ENCODE measurements around the gene RGS9. TPM values are rescaled to one million over a fixed set of nuclear protein-coding genes. Genes with fewer than 3 reads are reported as not detected.

Gene RGS9
- total and polyA plus RNA-seq, 2 donors (not counting 1 experiment from before 2014, with no cell fraction given), result 1.6 to 1.7 TPM

GRCh38 chr17:65097110-65097509 lies 40.1 kb upstream of the RGS9 start:
- Histone ChIP-seq H3K79me2 (ENCODE audit: control insufficient read depth, insufficient read depth, low read length) (no peaks in the 10 kb centered on the region), H3K4me1 (ENCODE audit: control insufficient read depth, extremely low read depth, insufficient read depth, low read length) (peaks cover 4% of the 10 kb centered on the region), H3K9me3 (ENCODE audit: control insufficient read depth, insufficient read depth, low read depth, low read length) (no peaks in the 10 kb centered on the region), H3K27me3 (ENCODE audit: control insufficient read depth, insufficient read depth, low read length) (no peaks in the 10 kb centered on the region), H4K20me1 (ENCODE audit: control insufficient read depth, extremely low read depth, insufficient read depth, low read length) (no peaks in the 10 kb centered on the region), H2AFZ (ENCODE audit: low read length) (no peak overlapping the region), H3K4me2 (ENCODE audit: extremely low read depth, insufficient read depth, low read length) (no peak overlapping the region), H3K36me3 (ENCODE audit: control insufficient read depth, insufficient read depth, low read length) (no peaks in the 10 kb centered on the region), H3K9ac (ENCODE audit: insufficient read depth, low read length) (no peak overlapping the region), H3K4me3 (replicated peaks in 1 of 4; ENCODE audit: control extremely low read depth in 1 of 4, insufficient read depth in 1 of 4, low read depth in 3 of 4, low read length in 4 of 4) (no peak overlapping the region), H3K27ac (ENCODE audit: insufficient read depth, low read length) (no peak overlapping the region)
- DNase-seq (ENCODE audit: low read depth in 2 of 2), result no peak
- TF ChIP-seq EZH2 (IDR thresholded peaks at IDR 0.05; ENCODE audit: low read length, missing control alignments), result no peak
- TF ChIP-seq, protein P1, sequence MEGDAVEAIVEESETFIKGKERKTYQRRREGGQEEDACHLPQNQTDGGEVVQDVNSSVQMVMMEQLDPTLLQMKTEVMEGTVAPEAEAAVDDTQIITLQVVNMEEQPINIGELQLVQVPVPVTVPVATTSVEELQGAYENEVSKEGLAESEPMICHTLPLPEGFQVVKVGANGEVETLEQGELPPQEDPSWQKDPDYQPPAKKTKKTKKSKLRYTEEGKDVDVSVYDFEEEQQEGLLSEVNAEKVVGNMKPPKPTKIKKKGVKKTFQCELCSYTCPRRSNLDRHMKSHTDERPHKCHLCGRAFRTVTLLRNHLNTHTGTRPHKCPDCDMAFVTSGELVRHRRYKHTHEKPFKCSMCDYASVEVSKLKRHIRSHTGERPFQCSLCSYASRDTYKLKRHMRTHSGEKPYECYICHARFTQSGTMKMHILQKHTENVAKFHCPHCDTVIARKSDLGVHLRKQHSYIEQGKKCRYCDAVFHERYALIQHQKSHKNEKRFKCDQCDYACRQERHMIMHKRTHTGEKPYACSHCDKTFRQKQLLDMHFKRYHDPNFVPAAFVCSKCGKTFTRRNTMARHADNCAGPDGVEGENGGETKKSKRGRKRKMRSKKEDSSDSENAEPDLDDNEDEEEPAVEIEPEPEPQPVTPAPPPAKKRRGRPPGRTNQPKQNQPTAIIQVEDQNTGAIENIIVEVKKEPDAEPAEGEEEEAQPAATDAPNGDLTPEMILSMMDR (conservative IDR thresholded peaks at IDR 0.05 in 1 of 2, IDR thresholded peaks at IDR 0.05 in 1 of 2; ENCODE audit: low read depth in 1 of 2, low read length in 2 of 2), result no peak

GRCh38 chr17:65099475-65099874 lies 37.7 kb upstream of the RGS9 start:
- no peak for DNase-seq (ENCODE audit: low read depth in 2 of 2)
- H2AFZ ChIP-seq (ENCODE audit: low read length), result no peak overlapping the region
- H3K9ac ChIP-seq (ENCODE audit: insufficient read depth, low read length), result no peak overlapping the region
- H3K27ac ChIP-seq (ENCODE audit: insufficient read depth, low read length), result no peak overlapping the region
- no peaks in the 10 kb centered on the region for H3K27me3 ChIP-seq (ENCODE audit: control insufficient read depth, insufficient read depth, low read length)
- H3K79me2 ChIP-seq (ENCODE audit: control insufficient read depth, insufficient read depth, low read length), result no peaks in the 10 kb centered on the region
- TF ChIP-seq EZH2 (IDR thresholded peaks at IDR 0.05; ENCODE audit: low read length, missing control alignments), result no peak
- TF ChIP-seq, protein P1 (conservative IDR thresholded peaks at IDR 0.05 in 1 of 2, IDR thresholded peaks at IDR 0.05 in 1 of 2; ENCODE audit: low read depth in 1 of 2, low read length in 2 of 2), result no peak
- H3K4me1 ChIP-seq (ENCODE audit: control insufficient read depth, extremely low read depth, insufficient read depth, low read length), result peaks cover 4% of the 10 kb centered on the region
- H3K36me3 ChIP-seq (ENCODE audit: control insufficient read depth, insufficient read depth, low read length), result no peaks in the 10 kb centered on the region
- H3K9me3 ChIP-seq (ENCODE audit: control insufficient read depth, insufficient read depth, low read depth, low read length), result no peaks in the 10 kb centered on the region
- H4K20me1 ChIP-seq (ENCODE audit: control insufficient read depth, extremely low read depth, insufficient read depth, low read length), result no peaks in the 10 kb centered on the region
- no peak overlapping the region for H3K4me3 ChIP-seq (replicated peaks in 1 of 4; ENCODE audit: control extremely low read depth in 1 of 4, insufficient read depth in 1 of 4, low read depth in 3 of 4, low read length in 4 of 4)
- no peak overlapping the region for H3K4me2 ChIP-seq (ENCODE audit: extremely low read depth, insufficient read depth, low read length)

DNA sequence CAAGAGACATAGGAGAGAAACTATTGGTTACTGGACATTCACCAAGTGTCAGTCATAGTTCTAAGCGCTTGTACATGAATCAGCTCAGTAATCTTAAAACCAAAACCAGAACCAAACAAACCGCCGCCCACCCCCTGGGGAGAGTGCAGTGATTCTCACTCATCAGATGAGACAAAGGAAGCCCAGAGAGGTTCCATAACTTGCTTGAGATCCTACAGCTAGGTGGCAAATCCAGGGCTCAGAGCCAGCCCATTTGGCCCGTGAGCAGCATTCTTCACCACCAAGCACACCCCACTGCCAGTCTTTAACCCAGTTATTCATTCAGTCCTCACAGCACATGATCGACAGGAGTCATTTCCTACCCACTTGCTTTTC lies 37.2 kb upstream of the RGS9 start:
- H4K20me1 ChIP-seq (ENCODE audit: control insufficient read depth, extremely low read depth, insufficient read depth, low read length), result no peaks in the 10 kb centered on the region
- H3K36me3 ChIP-seq (ENCODE audit: control insufficient read depth, insufficient read depth, low read length), result no peaks in the 10 kb centered on the region
- H3K9ac ChIP-seq (ENCODE audit: insufficient read depth, low read length), result no peak overlapping the region
- no peak for TF ChIP-seq EZH2 (IDR thresholded peaks at IDR 0.05; ENCODE audit: low read length, missing control alignments)
- TF ChIP-seq, protein P1 (conservative IDR thresholded peaks at IDR 0.05 in 1 of 2, IDR thresholded peaks at IDR 0.05 in 1 of 2; ENCODE audit: low read depth in 1 of 2, low read length in 2 of 2), result no peak
- H3K9me3 ChIP-seq (ENCODE audit: control insufficient read depth, insufficient read depth, low read depth, low read length), result no peaks in the 10 kb centered on the region
- peak overlapping the region; percentile 62 for H3K4me2 ChIP-seq (ENCODE audit: extremely low read depth, insufficient read depth, low read length)
- H2AFZ ChIP-seq (ENCODE audit: low read length), result peak overlapping the region; percentile 38
- peak; percentile 29 to 86 for DNase-seq (ENCODE audit: low read depth in 2 of 2)
- no peaks in the 10 kb centered on the region for H3K27me3 ChIP-seq (ENCODE audit: control insufficient read depth, insufficient read depth, low read length)
- peaks cover 4% of the 10 kb centered on the region for H3K4me1 ChIP-seq (ENCODE audit: control insufficient read depth, extremely low read depth, insufficient read depth, low read length)
- H3K27ac ChIP-seq (ENCODE audit: insufficient read depth, low read length), result peak overlapping the region; percentile 58
- no peaks in the 10 kb centered on the region for H3K79me2 ChIP-seq (ENCODE audit: control insufficient read depth, insufficient read depth, low read length)
- H3K4me3 ChIP-seq (replicated peaks in 1 of 4; ENCODE audit: control extremely low read depth in 1 of 4, insufficient read depth in 1 of 4, low read depth in 3 of 4, low read length in 4 of 4), result peak overlapping the region in 3 of 4 experiments; percentile 37 to 61 (median 40)

Data from fibroblast of lung (primary cell).